Left colon (tissue), 2 donors: ENCODE data around the gene PHKA2. TPM values are rescaled to one million over a fixed set of nuclear protein-coding genes. Genes with fewer than 3 reads are reported as not detected.

Source experiments
- ATAC-seq: fragments of 200-7000 bp; cut with Tn5 transposase; one replicate; pipeline ENCODE4 v1.9.1; 2020; ENCODE audit warnings: mild to moderate bottlenecking, moderate library complexity
- DNase-seq, 2 donors: peaks; one replicate each; pipeline ENCODE4 v3.0.0-alpha.2; 2020
- intact Hi-C, 2 donors: fragments of 100-400 bp; cut with DNase I in 1 of 2; cut with micrococcal nuclease in 1 of 2; formaldehyde crosslinking; loops; one replicate each; pipeline versions ENCODE4 v1.11.2 to v1.14.0; 2022; cut with DNase I, micrococcal nuclease
- total RNA-seq, 2 donors: library from RNA; stranded (reverse); fragmentation: NEBNext Ultra II Directional; extraction: Animal tissue kit (Norgen Biotek cat#: 25700); gene quantifications; one replicate each; pipeline ENCODE4 v1.2.1, GENCODE V29; 2021
- donor health status: DM: no; HTN: no; CAD: no.
- donor health status: DM: yes; HTN: yes; CAD: no.

PHKA2 gene
- total RNA-seq, 2 donors from 2014 or later = 22.9 to 29.5 TPM

DNA sequence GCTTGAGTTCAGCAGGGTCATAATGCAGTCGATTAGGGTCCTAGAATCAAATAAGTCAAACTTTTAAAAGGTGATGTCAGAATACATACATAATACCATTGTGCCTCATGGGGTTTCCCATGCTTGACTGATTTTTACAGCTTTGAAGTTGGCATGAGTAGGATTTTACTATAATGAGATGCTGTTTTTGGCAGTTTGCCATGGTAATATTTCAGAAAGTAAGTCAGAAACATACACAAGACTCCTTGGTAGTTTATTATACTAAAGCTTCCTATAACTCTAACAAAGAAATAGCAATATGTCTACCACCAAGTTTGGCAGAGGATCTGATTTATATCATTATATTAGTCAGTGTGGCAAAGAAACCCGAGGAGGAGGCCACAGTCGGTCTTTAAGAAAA, 45.2 kb downstream of the PHKA2 start:
- intact Hi-C loops = no loop called here
- no peak for ATAC-seq
- no peak for DNase-seq

DNA sequence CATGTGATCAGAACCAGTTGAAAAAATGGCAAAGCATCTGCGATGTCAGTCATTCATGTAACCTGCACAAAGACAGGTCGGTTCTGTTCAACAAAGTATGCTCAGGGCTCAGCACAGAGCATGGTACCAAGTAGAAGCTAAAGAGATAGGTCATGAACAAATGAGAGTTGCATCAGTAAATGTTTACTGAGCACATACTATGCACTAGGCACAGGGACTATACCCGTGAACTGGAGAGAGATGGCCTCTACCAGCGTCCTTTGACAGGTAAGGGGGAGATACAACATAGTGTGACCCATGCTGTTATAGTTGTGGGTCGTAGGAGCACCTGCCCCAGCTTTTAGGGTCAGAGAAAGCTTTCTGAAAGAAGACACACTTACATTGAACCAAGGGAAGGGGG, 46.7 kb downstream of the PHKA2 start:
- intact Hi-C loops = no loop called here
- DNase-seq (no peak), ATAC-seq (no peak)

DNA sequence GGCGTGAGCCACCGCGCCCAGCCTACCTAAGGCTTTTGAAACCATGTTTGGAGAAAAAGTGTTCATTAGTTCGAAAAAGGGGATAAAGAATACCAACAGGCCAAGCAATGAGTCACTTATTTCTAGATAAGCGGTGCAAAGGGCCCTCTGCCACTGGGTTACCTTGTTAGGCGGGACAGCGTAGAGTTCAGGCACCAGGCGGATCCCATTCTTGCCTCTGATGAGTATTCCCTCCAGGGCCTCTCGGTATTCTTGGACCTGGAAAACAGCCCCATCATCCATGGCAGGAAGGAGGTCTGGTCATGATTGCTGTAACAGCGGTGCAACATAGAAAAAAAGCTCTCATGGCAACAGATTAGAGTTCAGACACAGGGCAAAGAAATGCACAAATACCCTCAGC, 48.0 kb downstream of the PHKA2 start:
- ATAC-seq (no peak), DNase-seq (no peak)
- intact Hi-C loops = no loop called here

DNA sequence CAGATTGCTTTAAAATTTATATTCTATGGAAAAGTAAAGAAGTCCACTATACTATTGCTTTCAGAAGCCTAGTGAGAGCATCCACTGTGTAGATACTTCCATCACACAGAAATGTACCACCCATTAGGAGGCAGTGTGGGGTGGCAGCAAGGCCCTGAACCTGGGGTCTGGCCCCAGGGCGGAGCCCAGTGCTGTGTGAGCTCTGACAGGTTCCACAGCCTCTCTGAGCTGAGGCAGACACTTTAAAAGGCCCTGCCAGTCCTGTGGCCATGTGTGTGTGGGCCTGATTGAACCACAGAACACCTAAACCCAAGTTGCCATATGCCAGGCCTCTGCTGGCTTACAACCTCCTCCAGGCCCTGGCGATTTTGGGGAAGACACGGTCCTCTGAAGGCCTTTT, 49.2 kb downstream of the PHKA2 start:
- intact Hi-C loops = no loop called here
- no peak for DNase-seq

DNA sequence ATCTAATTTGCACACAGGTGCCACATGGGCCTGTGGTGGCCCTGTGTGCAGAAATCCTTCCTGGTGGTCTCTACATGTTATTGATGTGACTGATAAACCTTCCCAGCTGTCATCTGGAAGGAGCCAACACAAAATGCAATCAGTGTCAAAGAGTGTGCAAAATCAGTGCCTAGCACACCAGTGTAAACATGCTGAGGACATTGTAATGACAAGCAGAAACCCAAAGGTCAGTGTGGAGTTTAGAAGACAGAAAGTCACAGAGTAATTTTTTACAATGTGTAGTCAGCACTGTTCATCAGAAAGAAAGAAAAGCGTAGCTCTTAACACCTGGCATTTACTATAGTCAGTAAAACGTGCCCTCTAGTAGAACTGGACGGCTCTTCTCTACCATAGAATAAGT, 50.3 kb downstream of the PHKA2 start:
- no peak for DNase-seq
- ATAC-seq = no peak
- intact Hi-C loops = no loop called here

More for the DNA sequence above, 49.2 kb downstream of the PHKA2 start:
- ATAC-seq = no peak

DNA sequence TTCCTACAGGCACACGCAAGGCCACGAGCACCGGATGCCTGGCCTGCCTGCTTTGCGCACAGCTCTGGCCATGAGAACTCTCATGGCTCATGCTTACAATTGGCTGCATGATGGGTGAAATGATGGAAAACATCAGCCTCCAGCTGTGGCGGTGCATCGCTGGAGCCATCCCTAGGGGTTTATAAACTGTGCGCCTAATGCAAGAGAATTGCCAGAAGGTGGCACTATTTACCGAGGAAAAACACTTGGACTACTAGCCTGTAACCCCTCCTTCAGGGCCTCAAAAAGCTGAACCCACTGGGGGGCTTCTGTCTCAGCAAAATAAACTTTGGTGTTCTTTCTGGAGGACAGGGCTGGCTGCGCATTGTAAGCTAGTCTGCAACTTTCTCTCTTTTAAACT, 51.9 kb downstream of the PHKA2 start:
- intact Hi-C loops = no loop called here
- DNase-seq (no peak), ATAC-seq (peak; percentile 50)

DNA sequence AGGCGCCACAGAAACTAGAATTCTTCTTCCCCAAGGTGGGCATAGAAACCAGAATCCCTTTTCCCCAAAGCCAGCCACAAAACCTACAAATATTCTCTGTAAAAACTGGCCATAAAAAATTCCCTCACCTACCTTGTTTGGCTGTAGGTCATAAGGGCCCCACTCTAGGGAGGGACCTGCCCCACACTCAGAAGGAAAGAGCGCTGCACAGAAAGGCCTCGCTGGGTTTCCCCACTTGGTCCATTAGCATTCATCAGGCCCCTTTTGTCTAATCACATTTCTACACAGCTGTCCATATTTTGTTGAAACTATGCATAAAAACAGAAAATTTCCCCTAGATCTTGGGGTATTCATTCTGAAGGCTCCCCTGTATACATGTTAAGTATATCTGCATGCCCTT, 54.1 kb downstream of the PHKA2 start:
- no peak for DNase-seq
- ATAC-seq = no peak
- intact Hi-C loops = no loop called here

DNA sequence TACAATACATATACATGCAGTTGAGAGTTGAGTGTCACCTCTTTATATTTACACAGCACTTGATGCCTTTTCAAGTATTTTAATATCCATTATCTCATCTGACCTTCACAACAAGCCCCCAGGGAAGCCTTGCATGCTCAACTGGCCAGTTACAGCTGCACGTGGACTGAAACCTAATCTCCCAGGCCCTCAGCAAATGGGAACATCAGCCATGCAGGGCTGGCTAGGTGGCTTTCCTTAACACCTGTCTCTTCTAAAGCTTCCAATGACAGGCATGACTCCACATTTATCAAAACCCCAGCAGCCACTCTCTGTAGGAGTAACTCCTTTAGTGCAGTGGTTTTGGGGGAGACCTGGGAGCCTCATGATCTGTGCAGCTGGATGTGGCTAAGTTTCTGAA, 56.4 kb downstream of the PHKA2 start:
- ATAC-seq (no peak), DNase-seq (no peak)
- intact Hi-C loops = no loop called here

DNA sequence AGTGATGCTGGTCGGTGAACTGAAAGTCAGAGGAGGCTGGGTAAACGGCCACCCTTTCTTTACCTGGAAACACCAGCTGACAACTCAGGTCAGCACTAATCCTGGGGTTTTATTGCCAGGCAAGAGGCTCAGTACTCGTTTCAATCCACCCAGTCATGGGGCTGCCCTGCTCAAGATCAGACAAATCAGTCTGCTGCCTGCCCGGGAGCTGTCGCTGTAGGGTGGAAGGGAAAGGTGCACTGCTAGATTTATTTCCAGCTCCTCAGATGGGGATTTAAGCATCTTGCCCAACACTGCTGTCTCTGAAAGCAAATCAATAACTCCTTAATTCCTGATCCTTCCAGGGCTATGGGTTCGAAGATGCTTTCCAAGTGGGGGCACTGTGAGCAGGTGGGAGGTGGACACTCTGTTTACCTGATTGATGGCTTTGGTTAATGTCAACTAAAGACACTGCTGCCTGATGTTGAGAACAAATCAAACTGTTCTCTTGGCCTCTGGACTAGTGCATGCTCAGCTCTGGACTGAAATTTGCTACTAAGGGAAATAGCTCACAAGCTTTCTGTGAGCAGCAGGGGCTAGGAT, 59.3 kb downstream of the PHKA2 start:
- ATAC-seq = no peak
- no peak for DNase-seq
- intact Hi-C loops = no loop called here

DNA sequence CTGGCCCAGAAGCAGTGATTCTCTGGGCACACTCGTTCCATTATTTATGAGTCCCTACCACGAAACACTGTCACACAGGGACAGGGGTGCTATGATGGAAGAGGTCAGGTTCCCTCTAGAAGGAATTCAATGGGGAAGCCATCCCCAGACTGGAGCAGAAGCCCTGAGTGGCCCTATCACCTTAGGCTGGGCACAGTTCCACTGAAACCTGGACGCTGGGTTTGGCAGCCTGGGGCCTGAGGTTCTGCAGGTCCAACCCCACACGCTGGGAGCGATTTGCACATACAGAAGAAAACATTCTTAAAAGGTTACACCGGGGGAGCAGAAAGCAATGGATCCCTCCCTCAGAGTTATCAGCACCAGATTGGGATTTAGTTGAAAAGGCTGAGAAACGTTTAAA, 63.3 kb downstream of the PHKA2 start:
- ATAC-seq (no peak), DNase-seq (no peak)
- intact Hi-C loops = no loop called here

DNA sequence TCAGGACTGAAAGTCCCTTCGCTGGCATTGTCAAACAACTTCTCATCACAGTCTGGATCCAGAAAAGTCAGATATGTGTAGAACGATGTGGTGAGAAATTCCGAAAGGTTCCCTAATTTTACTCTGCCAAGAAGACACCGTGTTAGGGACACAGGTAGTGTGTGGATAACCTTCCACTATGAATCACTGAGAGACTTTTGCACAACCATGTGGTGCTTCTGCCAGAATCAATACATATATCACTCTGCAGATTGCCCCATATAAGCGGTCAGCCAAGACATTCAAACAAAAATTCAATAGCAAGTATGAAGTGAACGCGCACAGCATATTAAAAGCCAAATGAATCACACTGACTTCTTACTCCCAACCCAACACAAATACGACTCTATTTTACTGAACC, 63.8 kb downstream of the PHKA2 start:
- no peak for ATAC-seq
- no peak for DNase-seq
- intact Hi-C loops = no loop called here

DNA sequence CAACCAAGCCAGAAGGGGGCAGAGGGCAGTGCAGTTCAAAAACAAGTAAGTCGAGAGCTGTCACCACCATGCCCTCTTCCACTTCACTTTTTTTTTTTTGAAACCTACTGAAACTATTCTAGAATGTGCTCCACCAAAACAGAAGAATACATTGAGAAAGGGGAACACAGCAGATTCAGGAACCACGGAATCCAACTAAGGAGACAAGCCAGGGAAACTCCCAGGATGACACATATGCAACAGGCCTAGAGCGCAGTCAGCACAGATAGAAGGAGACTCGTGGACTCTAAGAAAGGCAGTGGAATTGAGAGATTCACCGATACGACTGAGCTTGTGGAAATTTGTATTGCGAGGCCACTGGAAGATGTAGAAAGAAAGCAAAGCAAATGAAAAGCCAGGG, 66.1 kb downstream of the PHKA2 start:
- DNase-seq (no peak), ATAC-seq (no peak)
- intact Hi-C loops = no loop called here

DNA sequence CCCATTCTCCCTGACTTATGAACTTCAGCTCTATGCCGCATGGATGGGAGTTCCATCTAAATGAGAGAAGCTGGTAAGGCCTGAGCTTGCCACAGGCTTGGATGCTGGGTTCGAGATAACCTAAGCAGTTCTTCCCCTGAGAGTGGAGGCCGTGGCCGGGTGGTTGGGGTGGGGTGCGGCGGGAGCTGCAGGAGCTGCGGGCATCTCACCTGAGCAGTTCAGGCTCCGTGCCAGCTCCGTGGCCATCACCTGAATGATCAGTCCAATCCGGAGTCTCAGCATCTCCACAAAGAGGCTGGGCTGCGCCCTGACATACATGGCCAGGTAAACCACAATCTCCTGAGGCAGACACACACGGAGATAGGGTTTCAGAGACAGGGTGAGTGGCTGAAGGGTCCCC, 77.6 kb downstream of the PHKA2 start:
- intact Hi-C loops = no loop called here
- no peak for ATAC-seq

DNA sequence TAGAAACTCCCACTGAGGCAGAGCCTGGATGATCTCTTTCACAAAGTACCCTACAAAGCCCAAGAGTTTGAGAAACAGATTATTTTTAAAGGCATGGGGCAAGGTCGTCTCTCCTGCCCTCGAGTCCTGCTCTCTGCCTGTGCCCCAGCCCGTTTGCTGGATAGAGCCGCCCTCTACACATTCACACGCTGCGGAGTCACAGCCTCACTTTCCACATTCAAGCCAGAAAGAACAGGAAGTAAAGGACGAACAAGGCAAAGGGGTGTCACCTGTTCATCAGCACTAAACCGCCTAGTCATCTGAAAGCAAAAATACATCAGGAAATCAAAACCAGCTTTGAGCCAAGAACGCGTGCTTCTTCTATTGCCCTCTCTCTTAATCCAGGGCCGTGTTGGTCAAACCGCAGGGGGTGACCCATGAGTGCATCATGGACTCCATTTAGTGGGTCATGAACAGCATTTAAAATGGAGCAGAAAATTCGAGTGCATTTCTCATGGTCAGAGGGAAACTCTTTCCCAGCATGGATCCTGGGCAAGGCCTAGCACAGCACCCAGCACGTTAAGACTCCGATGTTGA, 83.4 kb downstream of the PHKA2 start:
- no peak for ATAC-seq
- intact Hi-C loops = no loop called here
- DNase-seq = no peak

More for the DNA sequence above, 77.6 kb downstream of the PHKA2 start:
- no peak for DNase-seq

DNA sequence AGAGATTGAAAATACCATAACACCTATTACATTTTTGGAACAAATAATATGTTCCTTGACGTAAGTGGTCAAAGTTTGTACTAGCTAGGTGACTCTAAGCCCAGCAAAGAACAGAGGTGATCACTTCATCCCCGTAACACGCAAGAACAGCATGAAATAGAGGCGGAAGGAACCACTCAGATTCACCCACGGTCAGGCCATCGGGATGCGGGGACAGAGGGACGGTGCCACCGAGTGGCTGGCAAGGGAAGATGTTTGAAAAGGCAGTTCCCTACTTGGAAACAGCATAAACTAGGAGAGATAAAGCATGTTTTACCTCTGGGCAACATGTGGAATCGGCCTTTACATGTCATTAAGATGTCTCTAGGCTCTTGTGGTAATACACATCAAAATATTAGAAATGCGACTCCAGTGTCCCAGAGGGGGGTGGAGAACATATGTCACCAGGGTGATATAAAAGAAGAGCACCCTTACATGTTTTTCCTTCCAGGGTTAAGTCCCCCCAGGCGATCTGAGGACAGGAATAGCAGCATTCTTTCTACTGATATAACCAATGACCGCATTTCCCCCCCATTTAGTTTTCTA, 84.0 kb downstream of the PHKA2 start:
- DNase-seq (no peak), ATAC-seq (peak; percentile 43)
- intact Hi-C loops = no loop called here

DNA sequence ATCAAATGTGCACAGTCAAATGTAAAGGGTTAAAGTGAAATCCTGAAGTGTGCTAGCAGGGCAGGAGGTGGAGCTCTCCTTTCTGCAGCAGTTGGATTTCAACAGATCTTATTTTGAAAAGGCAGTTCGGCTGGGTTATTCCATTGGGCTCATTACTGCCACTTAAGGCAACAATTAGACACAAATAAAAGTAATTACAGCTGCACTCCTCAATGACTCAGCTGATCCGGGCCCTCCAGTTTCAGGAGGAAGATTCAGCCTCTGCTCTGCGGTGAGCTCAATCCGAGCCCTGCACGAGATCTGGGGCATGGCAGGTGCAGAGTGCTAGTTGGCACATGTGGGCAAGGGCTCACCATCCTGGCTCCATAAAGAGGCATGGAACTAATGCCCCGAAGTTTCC, 85.4 kb downstream of the PHKA2 start:
- DNase-seq = no peak
- intact Hi-C loops = no loop called here
- ATAC-seq = no peak

DNA sequence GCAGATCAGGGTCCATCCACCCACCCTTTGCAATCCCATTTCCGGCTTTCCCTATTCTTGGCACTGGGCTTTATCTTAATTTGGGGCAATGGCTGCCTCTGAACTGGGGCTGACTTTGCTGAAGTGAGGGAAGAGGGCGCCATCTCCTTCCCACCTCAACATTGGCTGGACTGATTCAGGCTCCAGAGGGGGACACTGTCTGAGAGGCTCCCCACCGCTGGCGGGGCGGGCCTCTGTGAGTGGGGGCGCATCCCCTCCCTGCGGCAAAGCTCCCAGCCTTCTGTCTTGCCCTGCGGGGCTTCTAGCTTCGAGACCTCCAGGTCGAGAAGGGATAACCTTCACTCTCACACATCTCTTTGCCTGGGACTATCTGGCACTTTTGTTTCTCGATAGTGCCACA, 85.8 kb downstream of the PHKA2 start:
- intact Hi-C loops = no loop called here
- no peak for DNase-seq
- no peak for ATAC-seq

DNA sequence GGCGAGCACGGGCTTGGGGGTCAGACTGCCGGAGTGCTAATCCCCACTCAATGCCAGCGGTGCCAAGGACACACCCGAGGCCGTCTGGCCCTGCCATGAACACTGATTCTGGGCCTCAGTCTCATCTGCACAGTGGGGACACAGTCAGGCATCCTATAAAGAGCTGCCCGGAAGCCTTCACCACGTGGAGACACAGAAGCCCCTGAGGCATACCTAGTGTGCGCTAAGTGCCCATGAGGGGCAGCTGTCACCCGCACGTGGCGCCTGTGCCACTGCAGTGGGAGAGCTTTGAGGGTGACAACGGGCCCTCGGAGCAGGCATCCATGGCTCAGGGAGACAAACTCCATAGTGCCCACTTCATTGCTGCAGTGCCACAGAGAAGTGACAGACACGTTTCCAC, 86.3 kb downstream of the PHKA2 start:
- ATAC-seq (no peak), DNase-seq (no peak)
- intact Hi-C loops = no loop called here

DNA sequence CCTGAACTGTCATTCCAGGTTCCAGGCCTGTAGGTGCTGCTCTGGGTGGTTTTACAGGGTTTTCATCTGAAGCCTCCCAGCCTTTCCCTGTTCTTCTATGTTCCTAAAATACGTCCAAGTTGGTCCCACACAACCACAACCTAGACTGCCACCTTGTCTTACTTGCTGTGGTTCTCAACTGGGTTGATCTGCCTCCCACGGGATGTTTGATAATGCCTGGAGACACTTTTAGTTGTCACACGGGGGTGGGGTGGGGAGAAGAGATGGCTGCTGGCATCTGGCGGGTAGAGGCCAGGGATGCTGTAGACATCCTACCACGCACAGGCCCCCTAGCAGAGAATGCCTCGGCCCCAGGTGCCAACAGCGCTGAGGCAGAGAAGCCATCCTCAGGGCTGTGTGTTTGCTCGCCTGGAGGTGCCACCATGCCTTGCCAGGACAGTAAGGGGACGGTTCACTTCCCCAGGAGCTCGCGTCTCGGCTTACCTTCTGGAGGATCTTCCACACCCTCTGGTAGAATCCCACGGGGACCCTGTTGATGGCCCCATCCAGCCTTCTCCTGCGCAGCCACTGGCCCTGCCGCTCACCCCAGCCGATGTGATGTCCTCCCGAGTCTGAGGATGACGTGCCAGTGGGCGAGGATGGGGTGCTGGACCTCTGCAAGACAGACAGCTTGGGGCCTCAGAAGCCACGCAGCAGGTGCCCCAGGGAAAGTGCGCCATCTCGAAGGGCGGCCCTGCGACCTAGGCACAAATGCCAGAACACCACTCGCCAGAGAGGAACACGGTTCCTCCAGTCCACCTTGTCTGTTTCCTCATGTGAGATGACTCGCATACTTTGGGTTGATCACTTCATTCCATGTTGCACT, 87.0 kb downstream of the PHKA2 start:
- no peak for DNase-seq
- intact Hi-C loops = no loop called here
- ATAC-seq = no peak
